ENCODE results near the gene ANKS1A. TPM values are rescaled to one million over a fixed set of nuclear protein-coding genes. Genes with fewer than 3 reads are reported as not detected.
"Not testable (repeated sequence)": the region's sequence is repeated elsewhere in the genome, so short reads cannot be mapped to it uniquely, and the experiment has no call there.

The ANKS1A gene
- total RNA-seq, 1 experiment from 2014 or later = 26.5 TPM

- Histone ChIP-seq H2BK5ac (ENCODE audit: insufficient read length, low read length) (no peak overlapping the region), H3K9ac (ENCODE audit: extremely low read depth, insufficient read length, low read length) (no peak overlapping the region), H4K5ac (ENCODE audit: insufficient read length, low read depth, low read length) (no peak overlapping the region), H3K14ac (ENCODE audit: insufficient read depth, low read length) (no peak overlapping the region), H3K18ac (ENCODE audit: insufficient read length, low read depth, low read length) (no peak overlapping the region), H3T11ph (ENCODE audit: low read length) (no peak overlapping the region), H3K79me2 (ENCODE audit: insufficient read depth, low read length) (no peaks in the 10 kb centered on the region), H2BK12ac (ENCODE audit: insufficient read length, low read depth, low read length) (no peak overlapping the region), H3K23me2 (ENCODE audit: insufficient read length, low read depth, low read length, poor library complexity, severe bottlenecking) (no peaks in the 10 kb centered on the region), H4K91ac (ENCODE audit: insufficient read length, low read depth, low read length) (no peak overlapping the region), H2AK5ac (ENCODE audit: insufficient read length, low read length) (no peak overlapping the region), H3K4ac (ENCODE audit: low read depth, low read length) (no peak overlapping the region), H3K79me1 (ENCODE audit: insufficient read depth, low read depth, low read length, poor library complexity, severe bottlenecking) (no peaks in the 10 kb centered on the region), H3K4me1 (ENCODE audit: insufficient read depth, low read length) (peaks cover 7% of the 10 kb centered on the region; the same call in 1 of the 2 replicates), H2BK20ac (ENCODE audit: low read depth, low read length, poor library complexity, severe bottlenecking) (no peak overlapping the region), H3K27ac (ENCODE audit: insufficient read length, low read depth, low read length) (no peak overlapping the region), H2BK15ac (ENCODE audit: low read depth, low read length) (no peak overlapping the region), H4K8ac (replicated peaks; ENCODE audit: insufficient read length, low read depth, low read length) (no peak overlapping the region), H3K56ac (ENCODE audit: insufficient read length, low read depth, low read length) (no peak overlapping the region), H3K23ac (ENCODE audit: insufficient read length, low read depth, low read length) (no peak overlapping the region), H4K20me1 (ENCODE audit: control insufficient read depth, insufficient read depth, insufficient read length) (no peaks in the 10 kb centered on the region), H2AFZ (ENCODE audit: low read length) (no peak overlapping the region), H3K9me3 (ENCODE audit: control insufficient read depth, low read depth, low read length) (no peaks in the 10 kb centered on the region), H3K27me3 (ENCODE audit: insufficient read depth, low read length) (no peaks in the 10 kb centered on the region), H2BK120ac (ENCODE audit: low read depth, low read length, poor library complexity, severe bottlenecking) (no peak overlapping the region), H3K4me2 (ENCODE audit: insufficient read depth, insufficient read length, low read length) (no peak overlapping the region)
- no CpG with 5 or more reads among the region's 5 CpGs for WGBS (ENCODE audit: extremely low coverage, insufficient read length, low lambda C conversion rate)
- Mint-ChIP-seq H3K36me3 (ENCODE audit: insufficient read depth in 1 of 3, low read depth in 3 of 3) (peaks cover 8 to 63% (median 43%) of the 10 kb centered on the region in 3 experiments; a peak in 6 of 7 replicates), H3K27ac (no peak overlapping the region), H3K27me3 (ENCODE audit: low read depth) (no peaks in the 10 kb centered on the region), H3K4me3 (no peak overlapping the region), H3K9me3 (no peaks in the 10 kb centered on the region), H3K4me1 (peaks cover 11 to 12% of the 10 kb centered on the region in 2 experiments)
- no peak for TF ChIP-seq CTCF (conservative IDR thresholded peaks at IDR 0.05)
- DNase-seq = no peak
Measured at GRCh38 chr6:34877869-34878485, 11.1 kb upstream of the ANKS1A start.

DNA sequence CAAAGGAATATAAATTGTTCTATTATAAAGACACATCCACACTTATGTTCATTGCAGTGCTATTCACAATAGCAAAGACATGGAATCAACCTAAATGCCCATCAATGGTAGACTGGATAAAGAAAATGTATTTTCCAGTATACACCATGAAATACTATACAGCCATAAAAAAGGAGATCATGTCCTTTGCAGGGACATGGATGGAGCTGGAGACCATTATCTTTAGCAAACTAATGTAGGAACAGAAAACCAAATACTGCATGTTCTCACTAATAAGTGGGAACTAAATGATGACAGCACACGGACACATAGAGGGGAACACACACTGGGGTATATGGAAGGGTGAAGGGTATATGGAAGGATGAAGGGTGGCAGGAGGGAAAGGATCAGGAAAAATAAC lies 5.0 kb upstream of the ANKS1A start:
- not testable (repeated sequence) for H3K4me3 Mint-ChIP-seq

More for the DNA sequence above, 5.0 kb upstream of the ANKS1A start:
- H3K23me2 ChIP-seq (ENCODE audit: insufficient read length, low read depth, low read length, poor library complexity, severe bottlenecking) = peaks cover 10% of the 10 kb centered on the region
- not testable (repeated sequence) for H2AK5ac ChIP-seq (ENCODE audit: insufficient read length, low read length); H3K27me3 Mint-ChIP-seq (ENCODE audit: low read depth); H2BK120ac ChIP-seq (ENCODE audit: low read depth, low read length, poor library complexity, severe bottlenecking); DNase-seq; H3K4me2 ChIP-seq (ENCODE audit: insufficient read depth, insufficient read length, low read length); H3K23ac ChIP-seq (ENCODE audit: insufficient read length, low read depth, low read length); H3K56ac ChIP-seq (ENCODE audit: insufficient read length, low read depth, low read length); H3K27ac ChIP-seq (ENCODE audit: insufficient read length, low read depth, low read length); H3K27me3 ChIP-seq (ENCODE audit: insufficient read depth, low read length); H4K8ac ChIP-seq (replicated peaks; ENCODE audit: insufficient read length, low read depth, low read length); H3T11ph ChIP-seq (ENCODE audit: low read length); H3K14ac ChIP-seq (ENCODE audit: insufficient read depth, low read length); H2BK15ac ChIP-seq (ENCODE audit: low read depth, low read length); H4K20me1 ChIP-seq (ENCODE audit: control insufficient read depth, insufficient read depth, insufficient read length); H3K27ac Mint-ChIP-seq; H3K18ac ChIP-seq (ENCODE audit: insufficient read length, low read depth, low read length); H3K79me1 ChIP-seq (ENCODE audit: insufficient read depth, low read depth, low read length, poor library complexity, severe bottlenecking); H2BK5ac ChIP-seq (ENCODE audit: insufficient read length, low read length); H3K9me3 ChIP-seq (ENCODE audit: control insufficient read depth, low read depth, low read length); H2BK20ac ChIP-seq (ENCODE audit: low read depth, low read length, poor library complexity, severe bottlenecking); H4K5ac ChIP-seq (ENCODE audit: insufficient read length, low read depth, low read length); H4K91ac ChIP-seq (ENCODE audit: insufficient read length, low read depth, low read length); H2BK12ac ChIP-seq (ENCODE audit: insufficient read length, low read depth, low read length); H3K4me1 ChIP-seq (ENCODE audit: insufficient read depth, low read length); H3K9me3 Mint-ChIP-seq; H3K9ac ChIP-seq (ENCODE audit: extremely low read depth, insufficient read length, low read length); H3K79me2 ChIP-seq (ENCODE audit: insufficient read depth, low read length); H3K4ac ChIP-seq (ENCODE audit: low read depth, low read length); H2AFZ ChIP-seq (ENCODE audit: low read length)
- Mint-ChIP-seq H3K4me1 (peaks cover 6 to 11% of the 10 kb centered on the region in 2 experiments), H3K36me3 (ENCODE audit: insufficient read depth in 1 of 3, low read depth in 3 of 3) (peaks cover 17 to 42% (median 41%) of the 10 kb centered on the region in 3 experiments)
- no CpG with 5 or more reads among the region's 1 CpG for WGBS (ENCODE audit: extremely low coverage, insufficient read length, low lambda C conversion rate)

All from H9 (cell line).